Trophoblast cell (in vitro differentiated cells and primary cell): ENCODE results near the gene MX1.

Experiments used
- DNase-seq, 2 donors: peaks; one replicate each; pipeline ENCODE4 v3.0.0-alpha.2; 2016
- H2AFZ ChIP-seq: 2 replicates; pipeline ENCODE4 v1.6.1; 2013; ENCODE audit warnings: low read length, moderate library complexity, mild to moderate bottlenecking; ENCODE audit not compliant: insufficient read depth, poor library complexity
- H2AK5ac ChIP-seq: 2 replicates; pipeline ENCODE4 v1.6.1; 2013; ENCODE audit warnings: mild to moderate bottlenecking, low read length
- H2BK120ac ChIP-seq: 2 replicates; pipeline ENCODE4 v1.6.1; 2013; ENCODE audit warnings: low read length, mild to moderate bottlenecking, moderate library complexity; ENCODE audit not compliant: insufficient read depth, poor library complexity
- H2BK12ac ChIP-seq: 2 replicates; pipeline ENCODE4 v1.6.1; 2013; ENCODE audit warnings: mild to moderate bottlenecking, low read length, moderate library complexity
- H2BK5ac ChIP-seq: 2 replicates; pipeline ENCODE4 v1.6.1; 2013; ENCODE audit warnings: low read length, low read depth, moderate library complexity, mild to moderate bottlenecking; ENCODE audit not compliant: poor library complexity
- H3K14ac ChIP-seq: 2 replicates; pipeline ENCODE4 v1.6.1; 2013; ENCODE audit warnings: mild to moderate bottlenecking, low read length
- H3K18ac ChIP-seq: 2 replicates; pipeline ENCODE4 v1.6.1; 2013; ENCODE audit warnings: mild to moderate bottlenecking, low read length
- H3K23ac ChIP-seq: 2 replicates; pipeline ENCODE4 v1.6.1; 2013; ENCODE audit warnings: low read length
- H3K27ac ChIP-seq: 2 replicates; pipeline ENCODE4 v1.5.1; 2013; ENCODE audit warnings: low read depth, mild to moderate bottlenecking, inconsistent platforms, low read length, moderate library complexity
- H3K27me3 ChIP-seq: 2 replicates; pipeline ENCODE4 v1.6.1; 2013; ENCODE audit warnings: inconsistent platforms, mild to moderate bottlenecking, low read length, moderate library complexity; ENCODE audit not compliant: insufficient read depth
- H3K36me3 ChIP-seq, 2 experiments: 1 replicate in 1 of 2; 2 replicates in 1 of 2; pipeline ENCODE4 v1.6.1; 2013; ENCODE audit warnings: low read length in 2 of 2, mild to moderate bottlenecking in 2 of 2, moderate library complexity in 1 of 2; ENCODE audit not compliant: insufficient read depth in 2 of 2, control insufficient read depth in 1 of 2
- H3K4ac ChIP-seq: 2 replicates; pipeline ENCODE4 v1.6.1; 2013; ENCODE audit warnings: low read depth, mild to moderate bottlenecking, low read length, moderate library complexity
- H3K4me1 ChIP-seq, 2 experiments: 1 replicate in 1 of 2; 2 replicates in 1 of 2; pipeline ENCODE4 v1.6.1; 2013; ENCODE audit warnings: low read length in 2 of 2, mild to moderate bottlenecking in 2 of 2, moderate library complexity in 1 of 2; ENCODE audit not compliant: insufficient read depth in 2 of 2, control insufficient read depth in 1 of 2
- H3K4me2 ChIP-seq: 2 replicates; pipeline ENCODE4 v1.6.1; 2013; ENCODE audit warnings: inconsistent platforms, mild to moderate bottlenecking, low read length, moderate library complexity
- H3K4me3 ChIP-seq: 2 replicates; pipeline ENCODE4 v1.5.1; 2013; ENCODE audit warnings: mild to moderate bottlenecking, low read depth, low read length, inconsistent platforms
- H3K79me1 ChIP-seq: one replicate; pipeline ENCODE4 v1.6.1; 2013; ENCODE audit warnings: low read length
- H3K79me2 ChIP-seq: 2 replicates; pipeline ENCODE4 v1.6.1; 2013; ENCODE audit warnings: low read length, mild to moderate bottlenecking; ENCODE audit not compliant: control insufficient read depth, insufficient read depth, poor library complexity
- H3K9ac ChIP-seq: 2 replicates; pipeline ENCODE4 v1.6.1; 2013; ENCODE audit warnings: mild to moderate bottlenecking, low read length
- H3K9me3 ChIP-seq: 2 replicates; pipeline ENCODE4 v1.6.1; 2013; ENCODE audit warnings: low read depth, mild to moderate bottlenecking, control low read depth, inconsistent platforms, low read length; ENCODE audit not compliant: insufficient read depth
- H4K12ac ChIP-seq: 2 replicates; pipeline ENCODE4 v1.6.1; 2013; ENCODE audit warnings: low read depth, mild to moderate bottlenecking, low read length, moderate library complexity
- H4K8ac ChIP-seq: 2 replicates; pipeline ENCODE4 v1.6.1; 2013; ENCODE audit warnings: low read depth, mild to moderate bottlenecking, low read length, moderate library complexity
- H4K91ac ChIP-seq: one replicate; pipeline ENCODE4 v1.6.1; 2013; ENCODE audit warnings: low read depth, mild to moderate bottlenecking, low read length, moderate library complexity
- WGBS: extraction: QIAGEN DNeasy Blood & Tissue Kit; methylation state at CpG from one replicate; pipeline ENCODE4 v1.1.7; 2013; ENCODE audit warnings: missing lambda C conversion rate; ENCODE audit not compliant: insufficient read length, insufficient coverage; ENCODE audit errors: extremely low coverage; 5-methylcytosine and 5-hydroxymethylcytosine counted together

Gene MX1

GRCh38 chr21:41453761-41454160 lies 27.7 kb downstream of the MX1 start:
- Histone ChIP-seq H3K79me2 (no peaks in the 10 kb centered on the region), H2BK12ac (no peak overlapping the region), H3K4me1 (no peaks in the 10 kb centered on the region), H3K14ac (no peak overlapping the region), H2AFZ (no peak overlapping the region), H3K18ac (no peak overlapping the region), H2BK120ac (no peak overlapping the region), H3K27ac (no peak overlapping the region), H2BK5ac (no peak overlapping the region), H3K9me3 (peaks cover 3% of the 10 kb centered on the region), H4K12ac (no peak overlapping the region), H3K9ac (no peak overlapping the region), H3K36me3 (no peaks in the 10 kb centered on the region), H3K4me2 (no peak overlapping the region), H3K4me3 (no peak overlapping the region), H4K8ac (no peak overlapping the region), H3K4ac (no peak overlapping the region), H3K79me1 (no peaks in the 10 kb centered on the region), H2AK5ac (no peak overlapping the region), H3K23ac (no peak overlapping the region), H4K91ac (no peak overlapping the region), H3K27me3 (no peaks in the 10 kb centered on the region)
- no CpG with 5 or more reads among the region's 3 CpGs for WGBS
- DNase-seq: no peak

- H3K27ac ChIP-seq: no peak overlapping the region
- no peak overlapping the region for H4K91ac ChIP-seq
- peaks cover 3% of the 10 kb centered on the region for H3K9me3 ChIP-seq
- no peak overlapping the region for H3K4me2 ChIP-seq
- peak in 1 of 2 donors; percentile 14 for DNase-seq
- H2BK12ac ChIP-seq: no peak overlapping the region
- H3K4ac ChIP-seq: no peak overlapping the region
- H3K14ac ChIP-seq: no peak overlapping the region
- no peaks in the 10 kb centered on the region for H3K79me2 ChIP-seq
- H3K36me3 ChIP-seq: no peaks in the 10 kb centered on the region
- H2AFZ ChIP-seq: no peak overlapping the region
- H4K12ac ChIP-seq: no peak overlapping the region
- H3K4me1 ChIP-seq: no peaks in the 10 kb centered on the region
- H2BK5ac ChIP-seq: no peak overlapping the region
- no peak overlapping the region for H2AK5ac ChIP-seq
- no peak overlapping the region for H3K23ac ChIP-seq
- H3K79me1 ChIP-seq: no peaks in the 10 kb centered on the region
- no CpG with 5 or more reads among the region's 6 CpGs for WGBS
- no peaks in the 10 kb centered on the region for H3K27me3 ChIP-seq
- no peak overlapping the region for H3K18ac ChIP-seq
- H3K4me3 ChIP-seq: no peak overlapping the region
- no peak overlapping the region for H4K8ac ChIP-seq
- no peak overlapping the region for H2BK120ac ChIP-seq
- H3K9ac ChIP-seq: no peak overlapping the region
These were observed 32.1 kb downstream of the MX1 start for GRCh38 chr21:41458121-41458520.

- H2AFZ ChIP-seq: no peak overlapping the region
- no peak overlapping the region for H3K27ac ChIP-seq
- H3K23ac ChIP-seq: no peak overlapping the region
- no peak overlapping the region for H4K12ac ChIP-seq
- DNase-seq: no peak
- no peaks in the 10 kb centered on the region for H3K4me1 ChIP-seq
- H3K4me3 ChIP-seq: no peak overlapping the region
- no peak overlapping the region for H2BK120ac ChIP-seq
- H4K91ac ChIP-seq: no peak overlapping the region
- H3K4me2 ChIP-seq: no peak overlapping the region
- H3K36me3 ChIP-seq: no peaks in the 10 kb centered on the region
- no peaks in the 10 kb centered on the region for H3K79me1 ChIP-seq
- H3K14ac ChIP-seq: no peak overlapping the region
- H2BK5ac ChIP-seq: no peak overlapping the region
- no CpG with 5 or more reads among the region's 22 CpGs for WGBS
- no peaks in the 10 kb centered on the region for H3K79me2 ChIP-seq
- no peak overlapping the region for H4K8ac ChIP-seq
- no peak overlapping the region for H3K4ac ChIP-seq
- no peak overlapping the region for H3K9ac ChIP-seq
- H2BK12ac ChIP-seq: no peak overlapping the region
- H3K18ac ChIP-seq: no peak overlapping the region
- H2AK5ac ChIP-seq: no peak overlapping the region
- peaks cover 3% of the 10 kb centered on the region for H3K9me3 ChIP-seq
- H3K27me3 ChIP-seq: no peaks in the 10 kb centered on the region
These were observed 32.5 kb downstream of the MX1 start for GRCh38 chr21:41458559-41458958.

GRCh38 chr21:41459884-41460534 lies 34.0 kb downstream of the MX1 start:
- Histone ChIP-seq H3K79me2 (no peaks in the 10 kb centered on the region), H3K79me1 (no peaks in the 10 kb centered on the region), H3K9ac (no peak overlapping the region), H2BK12ac (no peak overlapping the region), H3K27ac (no peak overlapping the region), H3K4me3 (no peak overlapping the region), H3K23ac (no peak overlapping the region), H2BK120ac (no peak overlapping the region), H2BK5ac (no peak overlapping the region), H2AFZ (no peak overlapping the region), H4K12ac (no peak overlapping the region), H3K27me3 (no peaks in the 10 kb centered on the region), H3K18ac (no peak overlapping the region), H3K4me2 (no peak overlapping the region), H4K91ac (no peak overlapping the region), H3K14ac (no peak overlapping the region), H3K4ac (no peak overlapping the region), H3K36me3 (no peaks in the 10 kb centered on the region), H3K4me1 (no peaks in the 10 kb centered on the region), H2AK5ac (no peak overlapping the region), H4K8ac (no peak overlapping the region), H3K9me3 (peaks cover 3% of the 10 kb centered on the region)
- WGBS: no CpG with 5 or more reads among the region's 9 CpGs
- no peak for DNase-seq
